Neutrophil (primary cell): ENCODE measurements around the gene TEX10.

Source experiments
- H3K27ac ChIP-seq: fragments of 200-600 bp; sonication (generic); 2 replicates; pipeline ENCODE4 v1.5.1; 2016; ENCODE audit warnings: mild to moderate bottlenecking, moderate library complexity
- H3K27me3 ChIP-seq: fragments of 200-600 bp; sonication (generic); 2 replicates; pipeline ENCODE4 v1.6.0; 2016; ENCODE audit warnings: mild to moderate bottlenecking
- H3K36me3 ChIP-seq: fragments of 200-600 bp; sonication (generic); 2 replicates; pipeline ENCODE4 v1.5.1; 2017
- H3K4me1 ChIP-seq, 2 experiments: fragments of 200-600 bp in 1 of 2; sonication (generic) in 1 of 2; 1 replicate in 1 of 2; 2 replicates in 1 of 2; pipeline versions ENCODE4 v1.5.1 to v1.6.1; 2013 to 2016; ENCODE audit warnings: low read depth in 1 of 2, low read length in 1 of 2, mild to moderate bottlenecking in 1 of 2, moderate library complexity in 1 of 2; ENCODE audit not compliant: control insufficient read depth in 1 of 2, insufficient read depth in 1 of 2
- H3K4me3 ChIP-seq, 2 experiments: fragments of 200-600 bp in 1 of 2; sonication (generic) in 1 of 2; 1 replicate in 1 of 2; 2 replicates in 1 of 2; pipeline ENCODE4 v1.5.1; 2013 to 2016; ENCODE audit warnings: low read depth in 1 of 2, low read length in 1 of 2, mild to moderate bottlenecking in 1 of 2, moderate library complexity in 1 of 2
- H3K9me3 ChIP-seq: fragments of 200-600 bp; sonication (generic); 2 replicates; pipeline ENCODE4 v1.5.1; 2016
- TF ChIP-seq, protein P1 (sequence below): fragments of 200-600 bp; sonication (generic); IDR thresholded peaks from 2 replicates; pipeline ENCODE4 v1.5.1; 2016; ENCODE audit warnings: antibody characterized with exemption

Gene TEX10

DNA sequence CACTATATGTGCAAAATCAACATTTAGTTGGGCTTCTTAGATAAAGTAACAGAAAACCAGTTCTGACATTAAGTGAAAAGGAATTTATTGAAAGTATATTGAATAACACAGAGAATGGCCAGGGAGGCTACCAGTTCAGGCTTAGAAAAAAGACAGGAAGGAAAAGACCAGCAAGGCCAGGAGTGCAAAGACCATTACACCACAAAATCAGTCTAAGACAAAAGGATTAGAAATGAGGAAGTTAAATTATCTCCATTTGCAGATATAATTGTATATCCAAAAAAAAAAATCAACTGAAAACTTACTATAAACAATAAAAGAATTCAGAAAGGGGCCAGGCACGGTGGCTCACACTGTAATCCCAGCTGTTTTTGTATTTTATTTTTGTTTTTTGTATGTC, 4.8 kb upstream of the TEX10 start:
- Histone ChIP-seq H3K27me3 (no peaks in the 10 kb centered on the region), H3K4me1 (peaks cover 21 to 24% of the 10 kb centered on the region in 2 experiments), H3K36me3 (no peaks in the 10 kb centered on the region), H3K9me3 (no peaks in the 10 kb centered on the region), H3K27ac (no peak overlapping the region), H3K4me3 (no peak overlapping the region)
- TF ChIP-seq, protein P1, sequence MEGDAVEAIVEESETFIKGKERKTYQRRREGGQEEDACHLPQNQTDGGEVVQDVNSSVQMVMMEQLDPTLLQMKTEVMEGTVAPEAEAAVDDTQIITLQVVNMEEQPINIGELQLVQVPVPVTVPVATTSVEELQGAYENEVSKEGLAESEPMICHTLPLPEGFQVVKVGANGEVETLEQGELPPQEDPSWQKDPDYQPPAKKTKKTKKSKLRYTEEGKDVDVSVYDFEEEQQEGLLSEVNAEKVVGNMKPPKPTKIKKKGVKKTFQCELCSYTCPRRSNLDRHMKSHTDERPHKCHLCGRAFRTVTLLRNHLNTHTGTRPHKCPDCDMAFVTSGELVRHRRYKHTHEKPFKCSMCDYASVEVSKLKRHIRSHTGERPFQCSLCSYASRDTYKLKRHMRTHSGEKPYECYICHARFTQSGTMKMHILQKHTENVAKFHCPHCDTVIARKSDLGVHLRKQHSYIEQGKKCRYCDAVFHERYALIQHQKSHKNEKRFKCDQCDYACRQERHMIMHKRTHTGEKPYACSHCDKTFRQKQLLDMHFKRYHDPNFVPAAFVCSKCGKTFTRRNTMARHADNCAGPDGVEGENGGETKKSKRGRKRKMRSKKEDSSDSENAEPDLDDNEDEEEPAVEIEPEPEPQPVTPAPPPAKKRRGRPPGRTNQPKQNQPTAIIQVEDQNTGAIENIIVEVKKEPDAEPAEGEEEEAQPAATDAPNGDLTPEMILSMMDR: no peak

DNA sequence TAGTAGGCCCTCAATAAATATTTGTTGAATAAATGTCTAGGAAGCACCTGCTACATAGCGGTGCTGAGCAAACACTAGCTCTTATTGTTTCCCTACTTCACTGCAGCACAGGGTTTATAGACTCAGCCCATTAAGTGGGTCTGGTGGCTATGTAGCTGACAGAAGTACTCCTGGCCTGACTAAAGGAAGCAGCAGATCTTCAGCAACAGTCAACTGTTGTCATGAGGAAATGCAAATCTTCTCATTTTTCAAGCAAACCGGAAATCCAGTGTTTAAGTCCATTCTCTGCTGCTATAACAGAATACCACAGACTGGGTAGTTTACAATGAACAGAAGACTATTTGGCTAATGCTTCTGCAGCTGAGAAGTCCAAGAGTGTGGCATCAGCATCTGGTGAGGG, 2.8 kb upstream of the TEX10 start:
- no peaks in the 10 kb centered on the region for H3K27me3 ChIP-seq
- H3K4me1 ChIP-seq: peaks cover 31 to 32% of the 10 kb centered on the region in 2 experiments
- TF ChIP-seq, protein P1: no peak
- no peaks in the 10 kb centered on the region for H3K9me3 ChIP-seq
- H3K27ac ChIP-seq: no peak overlapping the region
- H3K4me3 ChIP-seq: no peak overlapping the region
- no peaks in the 10 kb centered on the region for H3K36me3 ChIP-seq

DNA sequence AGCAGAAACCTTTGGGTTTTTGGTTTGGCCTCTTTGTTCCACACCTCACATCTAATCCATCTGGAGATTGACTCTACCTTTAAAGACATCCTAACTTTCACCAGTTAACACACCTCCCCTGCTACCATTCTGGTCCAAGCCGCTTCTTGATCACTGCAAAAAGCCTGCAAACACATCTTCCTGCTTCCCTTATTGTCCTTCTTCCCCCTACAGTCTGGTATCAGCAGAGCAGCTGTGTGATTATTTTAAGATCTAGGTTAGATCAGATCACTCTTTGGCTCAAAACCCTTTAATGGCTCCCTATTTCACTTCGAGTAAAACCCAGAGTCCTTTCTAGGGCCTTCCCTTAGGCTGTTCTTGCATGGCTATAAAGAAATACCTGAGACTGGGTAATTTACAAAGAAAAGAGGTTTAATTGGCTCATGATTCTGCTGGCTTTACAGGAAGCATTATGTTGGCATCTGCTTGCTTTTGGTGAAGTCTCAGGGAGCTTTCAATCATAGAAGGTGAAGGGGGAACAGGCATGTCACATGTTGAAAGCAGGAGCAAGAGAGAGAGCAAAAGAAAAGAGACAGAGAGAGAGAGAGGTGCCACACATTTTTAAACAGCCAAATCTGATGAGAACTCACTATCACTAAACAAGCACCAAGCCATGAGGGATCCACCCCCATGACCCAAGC, 1.5 kb upstream of the TEX10 start:
- TF ChIP-seq, protein P1: no peak
- no peak overlapping the region for H3K4me3 ChIP-seq
- H3K27me3 ChIP-seq: no peaks in the 10 kb centered on the region
- peaks cover 31 to 32% of the 10 kb centered on the region in 2 experiments for H3K4me1 ChIP-seq
- H3K9me3 ChIP-seq: no peaks in the 10 kb centered on the region
- no peak overlapping the region for H3K27ac ChIP-seq
- H3K36me3 ChIP-seq: no peaks in the 10 kb centered on the region

DNA sequence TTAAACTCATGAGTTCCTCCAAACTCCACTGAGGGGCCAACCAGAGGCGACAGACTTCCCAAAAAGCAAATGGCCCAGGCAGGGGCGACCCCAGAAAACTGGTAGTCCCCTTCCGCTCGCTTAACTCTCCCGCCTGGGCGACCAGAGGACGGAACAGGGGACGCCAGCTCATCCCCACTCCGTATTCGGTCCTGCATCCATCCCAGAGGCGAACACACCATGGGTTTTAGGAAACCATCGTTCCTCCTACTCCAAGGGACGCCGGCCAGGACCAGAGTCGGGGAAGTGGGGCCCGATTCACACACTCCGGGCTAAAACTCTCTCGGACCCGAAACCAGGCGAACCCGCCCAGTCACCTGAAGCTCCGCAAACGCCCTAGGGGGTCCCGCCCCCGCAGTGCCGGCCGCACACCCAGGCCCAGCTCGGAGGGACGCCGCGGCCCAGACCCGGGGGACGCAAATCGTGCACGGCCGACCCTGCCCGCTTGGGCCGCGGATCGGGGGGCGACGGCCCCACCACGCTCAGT, 478 bp downstream of the TEX10 start:
- H3K27ac ChIP-seq: peak overlapping the region; percentile 71
- H3K4me3 ChIP-seq: peak overlapping the region; percentile 80 to 81
- H3K4me1 ChIP-seq: peaks cover 27 to 28% of the 10 kb centered on the region in 2 experiments
- no peaks in the 10 kb centered on the region for H3K27me3 ChIP-seq
- H3K36me3 ChIP-seq: no peaks in the 10 kb centered on the region
- TF ChIP-seq, protein P1: no peak
- no peaks in the 10 kb centered on the region for H3K9me3 ChIP-seq

DNA sequence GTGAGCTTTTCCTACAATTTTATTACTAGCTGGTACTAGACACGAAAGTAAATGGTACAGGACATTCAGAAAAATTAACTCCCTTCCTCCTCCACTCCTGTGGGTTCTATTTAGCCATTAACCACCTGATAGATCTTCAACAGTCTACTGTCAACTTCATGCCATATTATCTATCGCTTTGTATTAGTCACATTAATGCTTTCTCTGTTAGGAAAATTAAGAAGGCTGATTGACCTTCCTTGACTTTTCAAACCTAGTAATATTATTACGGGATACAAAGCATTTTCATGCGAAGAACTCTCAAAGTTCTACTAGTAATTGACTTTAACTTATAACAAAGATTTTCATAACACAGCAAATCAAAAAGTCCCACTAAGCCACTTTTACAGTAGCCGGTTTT, 1.2 kb downstream of the TEX10 start:
- TF ChIP-seq, protein P1: no peak
- Histone ChIP-seq H3K4me3 (peak overlapping the region; percentile 80 to 81), H3K27me3 (no peaks in the 10 kb centered on the region), H3K36me3 (no peaks in the 10 kb centered on the region), H3K27ac (peak overlapping the region; percentile 71), H3K9me3 (no peaks in the 10 kb centered on the region), H3K4me1 (peaks cover 19 to 20% of the 10 kb centered on the region in 2 experiments)
